GM18870 (cell line): ENCODE data around the gene ITGB5.

Source experiments
- ATAC-seq: cut with Tn5 transposase; IDR thresholded peaks from one replicate; pipeline ENCODE4 v1.9.1; 2021; ENCODE audit warnings: moderate library complexity; ENCODE audit not compliant: unreplicated experiment

ITGB5 gene

DNA sequence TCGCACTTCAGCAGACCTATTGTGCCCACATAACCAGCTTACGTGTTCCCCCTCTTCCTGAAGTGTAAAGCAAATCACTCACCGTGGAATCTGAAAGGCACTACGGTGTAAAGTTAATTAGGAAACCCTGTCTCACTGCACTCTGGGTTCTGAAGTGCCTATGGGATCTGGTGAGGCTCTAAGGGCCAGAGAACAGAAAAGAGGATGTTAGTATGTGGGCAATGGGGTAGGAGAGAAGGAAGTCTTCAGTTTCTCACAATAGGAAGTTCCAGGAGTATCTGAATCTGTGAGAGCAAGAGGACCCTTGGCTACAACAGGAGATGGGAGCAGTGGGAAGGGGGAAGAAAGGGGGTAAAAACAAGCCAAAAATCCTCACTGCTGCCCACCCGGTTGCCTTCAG is 71.4 kb downstream of the ITGB5 start:
- no peak for ATAC-seq

DNA sequence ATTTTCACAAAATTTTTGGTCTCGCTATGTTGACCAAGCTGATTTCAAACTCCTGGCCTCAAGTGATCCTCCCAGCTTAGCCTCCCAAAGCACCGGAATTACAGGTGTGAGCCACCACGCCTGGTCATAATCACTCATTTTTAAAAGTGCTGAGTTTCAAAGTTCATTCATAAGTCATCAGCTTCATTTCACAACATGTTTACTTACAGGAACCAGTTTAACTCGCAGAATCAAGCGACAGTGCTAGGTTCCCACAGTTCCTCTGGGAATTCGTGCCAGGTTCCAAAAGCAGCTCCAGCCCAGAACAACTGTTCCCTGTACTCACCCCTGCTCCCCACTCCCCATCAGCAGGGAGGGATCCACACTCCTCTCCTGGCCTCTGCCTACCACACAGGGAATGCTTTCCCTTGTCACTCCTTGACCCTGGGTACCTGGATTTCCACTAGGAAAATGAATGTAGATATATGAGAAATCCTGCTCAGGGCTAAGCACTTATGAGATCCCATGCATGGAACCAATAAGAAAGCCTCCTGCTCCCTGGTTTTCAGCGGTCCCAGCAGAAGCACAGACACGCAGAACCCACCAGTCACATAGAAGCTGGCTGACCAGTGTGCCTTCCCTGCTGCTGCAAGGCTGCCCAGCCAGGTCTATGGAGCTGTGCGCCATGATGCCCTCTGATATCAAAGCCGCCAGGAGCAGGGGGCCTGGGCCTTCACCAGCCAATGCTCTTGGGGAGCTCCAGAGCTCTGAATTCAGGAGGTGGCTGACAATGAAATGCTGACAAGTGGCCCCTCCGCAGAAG is 72.3 kb downstream of the ITGB5 start:
- ATAC-seq = no peak

DNA sequence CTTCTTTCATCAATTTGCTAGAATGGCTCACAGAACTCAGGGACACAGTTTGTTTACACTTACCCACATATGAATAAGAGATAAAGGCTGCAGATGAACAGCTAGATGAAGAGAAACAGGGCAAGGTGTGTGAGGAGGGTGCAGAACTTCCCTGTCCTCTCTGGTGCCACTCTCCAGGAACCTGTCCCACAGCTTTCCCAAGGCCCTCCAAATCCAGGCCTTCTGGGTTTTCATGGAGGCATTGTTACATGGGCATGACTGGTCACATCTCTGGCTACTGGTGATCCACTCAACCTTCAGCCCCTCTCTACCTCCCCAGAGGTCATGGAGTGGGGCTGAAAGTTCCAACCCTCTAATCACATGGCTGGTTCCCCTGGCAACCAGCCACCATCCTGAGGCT is 73.6 kb downstream of the ITGB5 start:
- ATAC-seq = no peak

GRCh38 chr3:124812291-124813265 is 74.6 kb downstream of the ITGB5 start:
- ATAC-seq = no peak

DNA sequence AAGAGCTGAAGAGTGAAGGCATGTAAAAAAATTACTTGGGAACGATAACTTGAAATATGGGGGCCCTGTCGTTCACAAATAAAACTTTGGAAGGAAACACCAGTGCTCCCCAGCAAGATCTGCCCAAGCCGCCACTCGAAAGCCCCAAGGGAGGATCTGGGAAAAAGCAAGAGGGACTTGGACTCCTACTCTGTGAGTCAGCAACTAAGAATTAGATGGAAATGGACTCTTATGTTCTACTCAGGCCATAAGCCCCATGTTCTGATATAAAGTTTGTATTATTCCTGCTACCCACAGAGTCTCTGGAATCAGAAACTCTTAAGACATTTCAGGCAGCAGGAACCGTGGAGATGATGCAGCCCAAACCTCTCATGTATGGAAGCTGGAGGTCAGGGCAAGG is 75.7 kb downstream of the ITGB5 start:
- no peak for ATAC-seq

DNA sequence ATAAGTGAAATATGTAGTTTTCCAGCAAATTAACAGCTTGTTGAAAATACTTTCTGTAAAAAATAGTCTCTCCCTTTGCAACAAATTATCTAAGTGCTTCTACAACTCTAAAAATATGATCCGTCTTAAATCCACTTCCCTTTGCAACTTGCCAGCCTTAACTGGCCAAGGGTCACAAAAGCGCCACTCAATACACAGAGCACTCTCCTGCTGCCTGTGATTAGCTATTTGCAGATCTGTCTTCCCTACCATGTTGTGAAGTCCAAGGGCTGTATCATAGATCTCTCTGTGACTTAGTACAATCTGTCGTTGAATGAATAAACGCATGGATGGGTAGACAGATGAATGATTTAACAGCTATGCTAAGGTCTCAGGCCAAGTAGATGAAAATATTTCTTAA is 76.2 kb downstream of the ITGB5 start:
- no peak for ATAC-seq

DNA sequence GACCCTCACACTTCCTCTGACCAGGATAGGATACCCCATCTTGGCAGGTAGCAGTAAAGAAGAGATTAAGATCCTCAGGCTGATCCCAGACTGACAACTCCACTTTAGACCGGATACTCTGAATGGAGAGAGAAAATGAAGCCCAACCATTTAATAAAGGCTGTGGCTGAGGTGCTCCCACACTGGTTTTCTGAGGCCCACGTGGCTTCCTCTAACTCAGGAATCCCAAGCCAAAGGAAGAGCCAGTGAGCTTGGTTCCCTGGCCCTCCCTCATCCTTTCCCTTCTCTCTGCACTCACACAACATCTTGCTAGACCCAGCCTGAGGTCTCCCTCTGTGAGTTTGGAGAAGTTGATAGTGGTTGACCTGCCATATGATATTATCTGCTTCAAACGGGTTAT is 78.1 kb downstream of the ITGB5 start:
- no peak for ATAC-seq

DNA sequence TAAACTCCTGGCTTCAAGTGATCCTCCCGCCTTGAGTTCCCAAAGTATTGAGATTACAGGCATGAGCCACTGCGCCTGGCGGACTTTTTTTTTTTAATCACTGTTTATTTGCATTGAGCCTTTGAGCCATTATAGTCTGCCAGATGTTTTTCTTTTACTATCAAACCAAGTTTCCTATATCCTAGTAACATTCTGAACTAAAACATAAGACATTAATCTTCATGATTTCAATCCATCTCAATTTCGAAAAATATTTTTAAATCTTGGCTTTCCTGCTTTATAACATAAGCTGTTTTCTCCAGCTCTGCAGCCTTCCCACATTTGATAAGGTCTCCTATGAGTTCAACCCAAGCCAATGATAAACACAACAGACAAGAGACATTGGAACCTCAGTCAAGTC is 81.5 kb downstream of the ITGB5 start:
- ATAC-seq = no peak

DNA sequence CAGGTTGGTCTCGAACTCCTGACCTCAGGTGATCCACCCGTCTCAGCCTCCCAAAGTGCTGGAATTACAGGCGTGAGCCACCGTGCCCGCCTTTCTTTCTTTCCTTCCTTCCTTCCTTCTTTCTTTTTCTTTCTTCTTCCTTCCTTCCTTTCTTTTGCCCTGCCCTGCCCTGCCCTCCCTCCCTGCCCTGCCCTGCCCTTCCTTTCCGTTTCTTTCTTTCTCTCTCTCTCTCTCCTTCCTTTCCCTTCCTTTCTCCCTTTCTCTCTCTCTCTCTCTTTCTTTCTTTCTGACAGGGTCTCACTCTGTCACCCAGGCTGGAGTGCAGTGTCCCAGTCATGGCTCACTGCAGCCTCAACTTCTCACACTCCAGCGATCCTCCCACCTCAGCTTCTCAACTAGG is 82.3 kb downstream of the ITGB5 start:
- ATAC-seq = no peak

DNA sequence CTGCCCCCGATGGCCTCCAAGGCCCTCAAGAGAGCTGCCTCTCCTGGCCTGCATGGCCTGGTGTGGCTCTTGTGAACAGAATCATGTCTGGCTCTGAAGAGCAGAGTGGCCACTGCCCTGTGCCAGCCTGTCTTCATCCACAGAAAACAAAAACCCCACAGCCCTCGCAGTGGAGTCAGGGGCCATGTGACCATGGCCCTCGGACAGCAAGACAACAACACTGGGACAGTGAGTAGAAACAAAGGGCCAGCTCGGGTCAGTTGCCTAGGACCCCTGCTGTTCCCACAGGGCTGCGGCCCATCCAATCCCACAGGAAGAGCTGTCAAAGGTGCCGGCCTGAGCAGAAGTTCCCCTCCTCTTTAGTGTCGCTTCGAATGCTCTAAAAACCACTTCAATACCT is 84.5 kb downstream of the ITGB5 start:
- no peak for ATAC-seq

GRCh38 chr3:124802061-124802698 is 85.0 kb downstream of the ITGB5 start:
- ATAC-seq = no peak

- ATAC-seq = no peak
Measured at GRCh38 chr3:124800511-124801258, 86.5 kb downstream of the ITGB5 start.

DNA sequence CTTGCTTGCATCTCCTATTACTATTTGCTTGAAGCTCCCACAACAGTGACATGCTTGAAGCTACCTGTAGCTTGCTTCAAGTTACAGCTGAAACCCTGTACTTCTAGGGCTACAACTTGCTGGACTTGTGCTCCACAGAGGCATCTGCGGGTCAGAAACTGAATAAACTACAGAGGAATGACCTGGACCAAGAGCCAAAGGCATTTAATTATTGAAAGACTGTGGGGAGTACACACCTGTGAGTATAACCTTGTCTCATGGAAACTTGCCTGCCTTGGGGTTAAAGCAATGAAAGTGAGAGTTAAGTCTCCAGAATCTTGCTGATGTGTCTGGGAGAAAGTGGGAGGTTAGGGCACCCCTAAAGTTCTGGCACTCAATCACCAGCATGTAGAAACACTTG is 87.1 kb downstream of the ITGB5 start:
- no peak for ATAC-seq

DNA sequence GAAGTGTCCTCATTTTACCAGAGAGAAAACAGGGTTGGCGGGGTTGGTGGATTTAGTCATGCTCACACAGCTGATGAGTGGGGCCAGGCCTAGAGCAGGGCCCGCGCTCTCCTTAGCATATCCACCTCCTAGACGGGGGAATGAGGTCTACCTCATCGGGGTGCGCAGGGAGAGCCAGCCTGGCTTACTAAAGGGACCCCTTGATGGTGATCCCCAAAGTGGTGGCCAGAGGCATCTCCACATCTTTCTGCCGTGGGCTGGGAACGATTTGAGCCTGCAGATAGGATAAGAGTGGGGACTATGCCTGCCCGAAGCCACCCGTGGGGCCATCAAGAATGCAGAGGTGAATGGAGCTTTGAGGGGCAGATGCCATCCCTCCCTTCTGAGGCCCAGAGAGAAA is 87.5 kb downstream of the ITGB5 start:
- no peak for ATAC-seq

GRCh38 chr3:124797426-124797945 is 89.7 kb downstream of the ITGB5 start:
- ATAC-seq = no peak

GRCh38 chr3:124796477-124796876 is 90.7 kb downstream of the ITGB5 start:
- no peak for ATAC-seq

DNA sequence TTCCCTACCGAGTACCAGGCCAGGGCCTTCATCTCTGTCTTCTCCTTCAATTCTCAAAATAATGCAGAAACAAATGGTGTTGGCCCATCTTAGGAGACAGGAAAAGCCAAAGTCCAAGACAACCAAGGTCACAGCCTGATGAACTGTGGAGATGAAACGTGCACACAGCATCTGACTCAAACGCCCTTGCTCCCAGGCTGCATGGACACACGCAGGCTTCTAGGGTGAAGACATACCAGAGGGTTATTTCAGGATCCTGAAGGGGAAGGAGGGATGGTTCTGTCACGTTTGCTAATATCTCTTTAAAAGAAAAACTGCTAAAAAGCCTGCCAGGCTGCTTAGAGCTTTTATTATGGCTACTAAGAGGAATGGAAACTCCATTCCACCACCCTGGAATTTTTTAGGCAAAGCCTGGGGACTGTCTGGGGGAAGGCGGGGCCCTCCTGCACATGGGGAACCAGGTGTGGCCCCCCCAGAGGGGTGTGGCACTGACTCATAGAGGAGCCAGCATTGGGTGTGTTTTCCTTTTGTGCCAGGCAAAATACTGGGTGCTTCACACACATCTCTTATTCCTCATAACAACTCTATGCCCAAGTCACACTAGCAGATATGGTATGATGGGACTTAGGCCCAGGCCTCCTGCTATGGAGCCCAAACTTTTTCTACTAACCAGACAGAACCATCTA is 94.0 kb downstream of the ITGB5 start:
- no peak for ATAC-seq

GRCh38 chr3:124792341-124793040 is 94.7 kb downstream of the ITGB5 start:
- ATAC-seq = no peak

- ATAC-seq = no peak
Measured at GRCh38 chr3:124791639-124792151, 95.5 kb downstream of the ITGB5 start.
